A673 (cell line): Measurements from ENCODE around the gene HDAC7. TPM values are rescaled to one million over a fixed set of nuclear protein-coding genes. Genes with fewer than 3 reads are reported as not detected.
A peak's percentile ranks its signal among the peaks of the same experiment; 100 is the strongest.

Experiments
- BruUV-seq: library from RNA; stranded (reverse); fragments of 400-500 nt; replicated peaks from 2 replicates; lab custom pipeline; 2021; lab: Mats Ljungman, UMichigan
- CTCF ChIA-PET: fragments of 300-600 bp; sonication (Branson Sonifier 250); formaldehyde crosslinking; loops from one replicate; lab custom pipeline; 2022; ENCODE audit warnings: antibody characterized with exemption; lab: Charles Lee
- POLR2A ChIA-PET: fragments of 300-600 bp; sonication (Branson Sonifier 250); formaldehyde crosslinking; loops from one replicate; lab custom pipeline; 2022; ENCODE audit warnings: antibody characterized with exemption; ENCODE audit not compliant: low non-redundant PET; lab: Charles Lee
- DNase-seq: peaks from one replicate; pipeline ENCODE4 v3.0.0-alpha.2; 2015; ENCODE audit warnings: low spot score
- H3K27ac ChIP-seq: fragments of 200-600 bp; sonication (generic); 2 replicates; pipeline ENCODE4 v1.5.1; 2016; ENCODE audit warnings: mixed run types, low read depth, mild to moderate bottlenecking, mixed read lengths, antibody characterized with exemption, low read length; ENCODE audit not compliant: poor library complexity, severe bottlenecking
- H3K27me3 ChIP-seq: fragments of 200-600 bp; sonication (generic); replicated peaks from 2 replicates; pipeline ENCODE4 v1.6.1; 2017; ENCODE audit warnings: mixed run types, low read depth, mild to moderate bottlenecking, mixed read lengths, antibody characterized with exemption, low read length; ENCODE audit not compliant: insufficient read depth, poor library complexity
- H3K36me3 ChIP-seq: fragments of 200-600 bp; sonication (generic); 2 replicates; pipeline ENCODE4 v1.6.1; 2016; ENCODE audit warnings: mixed run types, mild to moderate bottlenecking, mixed read lengths, antibody characterized with exemption, low read length; ENCODE audit not compliant: insufficient read depth, poor library complexity, severe bottlenecking
- H3K4me1 ChIP-seq: fragments of 200-600 bp; sonication (generic); 2 replicates; pipeline ENCODE4 v1.6.1; 2017; ENCODE audit warnings: mixed run types, mild to moderate bottlenecking, mixed read lengths, antibody characterized with exemption, low read length; ENCODE audit not compliant: insufficient read depth, poor library complexity, severe bottlenecking
- H3K4me3 ChIP-seq: fragments of 200-600 bp; sonication (generic); 2 replicates; pipeline ENCODE4 v1.5.1; 2016; ENCODE audit warnings: low read depth, mixed run types, mild to moderate bottlenecking, mixed read lengths, low read length; ENCODE audit not compliant: poor library complexity, severe bottlenecking
- H3K9me3 ChIP-seq: fragments of 200-600 bp; sonication (generic); 2 replicates; pipeline ENCODE4 v1.6.1; 2016; ENCODE audit warnings: mixed run types, low read depth, mild to moderate bottlenecking, mixed read lengths, antibody characterized with exemption, low read length; ENCODE audit not compliant: poor library complexity, severe bottlenecking
- EZH2 ChIP-seq: fragments of 200-600 bp; sonication (generic); IDR thresholded peaks from 2 replicates; pipeline ENCODE4 v1.6.1; 2017; ENCODE audit warnings: borderline replicate concordance, low read depth, mild to moderate bottlenecking, mixed read lengths, antibody characterized with exemption, low read length; ENCODE audit not compliant: poor library complexity, severe bottlenecking
- intact Hi-C: fragments of 100-400 bp; cut with micrococcal nuclease; formaldehyde crosslinking; loops from one replicate; pipeline ENCODE4 v1.10.0; 2022; ENCODE audit not compliant: unreplicated experiment
- total RNA-seq: library from RNA; stranded (reverse); gene quantifications from 2 replicates; pipeline ENCODE4 v1.2.3, GENCODE V29; 2021
- TF ChIP-seq, protein P1 (sequence below): fragments of 300-800, 200-600 bp; sonication (generic); conservative IDR thresholded peaks from 2 replicates; pipeline ENCODE4 v1.5.1; 2017; ENCODE audit warnings: low read depth, mild to moderate bottlenecking, antibody characterized with exemption, low read length, moderate library complexity, mixed read lengths

Gene HDAC7
- total RNA-seq, 1 experiment from 2014 or later, result 58.9 TPM

DNA sequence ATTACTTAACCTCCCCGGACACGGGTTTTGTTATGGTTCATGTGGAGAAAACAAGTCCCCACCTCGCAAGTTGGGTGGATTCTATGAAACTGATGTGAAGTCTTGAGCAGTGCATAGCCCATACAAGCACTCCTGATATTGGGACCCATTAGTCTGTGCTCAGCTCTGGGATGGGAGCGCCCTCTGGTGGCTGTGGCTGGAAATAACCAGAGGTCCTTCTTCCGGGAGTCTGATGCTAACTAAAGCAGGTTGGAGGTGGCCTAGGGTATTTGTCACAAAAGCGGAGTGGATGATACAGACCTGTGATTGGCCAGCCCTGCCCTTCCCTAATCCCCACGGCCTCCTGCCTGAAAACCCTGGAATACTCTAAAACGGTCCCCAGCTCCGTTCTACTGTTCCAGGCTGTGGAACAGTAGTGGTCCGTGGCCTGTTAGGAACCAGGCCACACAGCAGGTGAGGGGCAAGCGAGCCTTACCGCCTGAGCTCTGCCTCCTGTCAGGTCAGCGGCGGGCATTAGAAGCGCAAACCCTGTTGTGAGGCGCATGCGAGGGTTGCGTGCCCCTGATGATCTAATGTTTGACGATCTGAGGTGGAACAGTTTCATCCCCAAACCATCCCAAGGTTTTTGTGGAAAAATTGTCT lies 40.3 kb downstream of the HDAC7 start:
- H3K4me3 ChIP-seq, result no peak overlapping the region
- peaks cover 24% of the 10 kb centered on the region for H3K36me3 ChIP-seq
- H3K9me3 ChIP-seq, result no peaks in the 10 kb centered on the region
- DNase-seq, result peak; percentile 91
- BruUV-seq, result no TSS peak
- intact Hi-C loops, result loop anchor here (1.0 to 5.0 kb wide), 4 partner anchors 37 to 127 kb away; no protein-coding TSS in a partner anchor
- ChIA-PET CTCF (interaction anchor here (0.8 to 1.3 kb wide), 5 partner anchors 9 to 64 kb away, joined by 3 to 5 read pairs (median 4); no protein-coding TSS in a partner anchor), POLR2A (no interaction called here)
- no peak overlapping the region for H3K27ac ChIP-seq
- TF ChIP-seq, protein P1, sequence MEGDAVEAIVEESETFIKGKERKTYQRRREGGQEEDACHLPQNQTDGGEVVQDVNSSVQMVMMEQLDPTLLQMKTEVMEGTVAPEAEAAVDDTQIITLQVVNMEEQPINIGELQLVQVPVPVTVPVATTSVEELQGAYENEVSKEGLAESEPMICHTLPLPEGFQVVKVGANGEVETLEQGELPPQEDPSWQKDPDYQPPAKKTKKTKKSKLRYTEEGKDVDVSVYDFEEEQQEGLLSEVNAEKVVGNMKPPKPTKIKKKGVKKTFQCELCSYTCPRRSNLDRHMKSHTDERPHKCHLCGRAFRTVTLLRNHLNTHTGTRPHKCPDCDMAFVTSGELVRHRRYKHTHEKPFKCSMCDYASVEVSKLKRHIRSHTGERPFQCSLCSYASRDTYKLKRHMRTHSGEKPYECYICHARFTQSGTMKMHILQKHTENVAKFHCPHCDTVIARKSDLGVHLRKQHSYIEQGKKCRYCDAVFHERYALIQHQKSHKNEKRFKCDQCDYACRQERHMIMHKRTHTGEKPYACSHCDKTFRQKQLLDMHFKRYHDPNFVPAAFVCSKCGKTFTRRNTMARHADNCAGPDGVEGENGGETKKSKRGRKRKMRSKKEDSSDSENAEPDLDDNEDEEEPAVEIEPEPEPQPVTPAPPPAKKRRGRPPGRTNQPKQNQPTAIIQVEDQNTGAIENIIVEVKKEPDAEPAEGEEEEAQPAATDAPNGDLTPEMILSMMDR, result peak; percentile 96
- no peak for TF ChIP-seq EZH2
- H3K4me1 ChIP-seq, result peaks cover 35% of the 10 kb centered on the region
- H3K27me3 ChIP-seq, result no peaks in the 10 kb centered on the region

DNA sequence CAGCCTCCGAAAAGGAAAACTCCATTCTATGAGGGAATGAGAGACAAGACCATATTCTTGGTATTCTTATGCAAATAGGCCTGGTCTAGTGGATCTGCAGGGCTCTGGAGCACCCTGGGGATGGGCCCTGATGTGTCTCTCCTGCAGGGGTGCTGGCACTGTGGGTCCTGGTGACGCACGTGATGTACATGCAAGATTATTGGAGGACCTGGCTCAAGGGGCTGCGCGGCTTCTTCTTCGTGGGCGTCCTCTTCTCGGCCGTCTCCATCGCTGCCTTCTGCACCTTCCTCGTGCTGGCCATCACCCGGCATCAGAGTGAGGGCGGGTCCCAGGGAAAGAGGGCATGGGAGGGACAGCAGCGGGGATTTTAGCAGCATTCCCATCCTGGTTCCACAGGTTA lies 40.8 kb downstream of the HDAC7 start:
- CTCF ChIA-PET, result interaction anchor here (0.8 to 1.2 kb wide), 4 partner anchors 9 to 60 kb away, joined by 3 to 5 read pairs (median 4); no protein-coding TSS in a partner anchor
- no peak for DNase-seq

DNA sequence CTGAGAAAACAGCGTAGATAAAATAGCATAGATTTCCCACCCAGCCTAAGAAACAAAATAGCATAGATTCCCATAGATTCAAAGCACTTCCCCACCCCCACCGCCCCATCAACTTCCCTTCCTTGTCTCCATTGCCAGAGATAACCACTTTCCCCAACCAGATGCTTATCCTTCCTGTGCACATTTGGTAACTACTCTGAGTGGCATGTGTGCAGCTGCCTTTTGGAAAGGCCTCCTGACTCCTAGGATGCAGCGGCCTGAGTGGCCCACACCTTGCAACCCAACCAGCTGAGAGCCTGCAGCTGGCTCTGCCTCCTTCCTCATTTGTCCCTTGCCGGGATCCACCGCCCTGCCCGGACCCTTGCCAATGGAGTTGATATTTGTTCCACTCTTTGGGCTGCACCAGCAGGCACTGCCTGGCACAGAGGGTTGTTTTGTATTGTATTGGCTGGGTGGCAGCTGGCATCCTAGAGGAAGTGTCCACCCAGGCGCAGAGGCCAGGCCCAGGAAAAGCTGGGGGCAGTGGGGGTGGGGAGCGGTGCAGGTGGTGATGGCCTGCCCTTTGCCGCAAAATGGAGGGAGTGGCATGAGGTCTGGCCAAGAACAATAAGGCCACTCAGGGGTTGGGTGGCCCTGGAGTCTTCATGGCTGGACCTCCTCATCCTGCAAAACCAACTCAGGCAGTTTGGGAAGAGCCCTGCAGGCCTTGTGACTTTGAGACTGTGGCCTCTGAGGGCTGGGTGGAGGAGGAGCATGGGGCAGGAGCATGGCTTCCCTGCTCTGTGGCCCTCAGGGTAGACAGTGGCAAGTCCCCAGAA lies 41.8 kb downstream of the HDAC7 start:
- no TSS peak for BruUV-seq
- ChIA-PET POLR2A (no interaction called here), CTCF (interaction anchor here (1.3 kb wide), 1 partner anchor 37 kb away, joined by 3 read pairs; no protein-coding TSS in a partner anchor)
- Histone ChIP-seq H3K4me3 (no peak overlapping the region), H3K27ac (no peak overlapping the region), H3K4me1 (peaks cover 40% of the 10 kb centered on the region), H3K27me3 (no peaks in the 10 kb centered on the region), H3K9me3 (no peaks in the 10 kb centered on the region), H3K36me3 (peaks cover 17% of the 10 kb centered on the region)
- intact Hi-C loops, result loop anchor here (2.0 to 5.0 kb wide), 3 partner anchors 36 to 126 kb away; no protein-coding TSS in a partner anchor
- no peak for DNase-seq
- TF ChIP-seq, protein P1, result no peak
- no peak for TF ChIP-seq EZH2

More for the DNA sequence above, 40.8 kb downstream of the HDAC7 start:
- no TSS peak for BruUV-seq
- H3K36me3 ChIP-seq, result peaks cover 21% of the 10 kb centered on the region
- no peak overlapping the region for H3K4me3 ChIP-seq
- no peak overlapping the region for H3K27ac ChIP-seq
- H3K4me1 ChIP-seq, result peaks cover 40% of the 10 kb centered on the region
- no peak for TF ChIP-seq EZH2
- TF ChIP-seq, protein P1, result no peak
- POLR2A ChIA-PET, result no interaction called here
- H3K27me3 ChIP-seq, result no peaks in the 10 kb centered on the region
- intact Hi-C loops, result loop anchor here (1.0 to 5.0 kb wide), 4 partner anchors 37 to 127 kb away; no protein-coding TSS in a partner anchor
- no peaks in the 10 kb centered on the region for H3K9me3 ChIP-seq
